Measurements from ENCODE around the gene IL1A.

The IL1A gene

GRCh38 chr2:112813280-112813966 is 29.1 kb upstream of the IL1A start:
- no peaks in the 10 kb centered on the region for H3K4me1 ChIP-seq (ENCODE audit: insufficient read depth, low read length)
- H3K4me2 ChIP-seq (ENCODE audit: insufficient read depth, low read length): no peak overlapping the region
- H3K36me3 ChIP-seq (ENCODE audit: insufficient read depth, low read length): no peaks in the 10 kb centered on the region
- H3K9ac ChIP-seq (ENCODE audit: low read depth, low read length): no peak overlapping the region
- H4K20me1 ChIP-seq (ENCODE audit: insufficient read depth, low read length): no peaks in the 10 kb centered on the region
- H3K9me3 ChIP-seq (ENCODE audit: insufficient read depth, low read length, severe bottlenecking): no peaks in the 10 kb centered on the region
- TF ChIP-seq CTCF (IDR thresholded peaks at IDR 0.05; ENCODE audit: borderline replicate concordance, extremely low read depth, low read length, poor library complexity, severe bottlenecking) (no peak), EZH2 (IDR thresholded peaks at IDR 0.05; ENCODE audit: borderline replicate concordance, low read depth, low read length, severe bottlenecking) (no peak)
- no peak for ATAC-seq (ENCODE audit: insufficient read depth, low read depth)
- no peak overlapping the region for H2AFZ ChIP-seq (ENCODE audit: low read depth, low read length)
- H3K79me2 ChIP-seq (ENCODE audit: insufficient read depth, low read length): no peaks in the 10 kb centered on the region
- H3K27me3 ChIP-seq (ENCODE audit: insufficient read depth, low read length, poor library complexity): peaks cover 7% of the 10 kb centered on the region
- no peak overlapping the region for H3K27ac ChIP-seq (ENCODE audit: low read length)
- no peak for DNase-seq
- no peak overlapping the region for H3K4me3 ChIP-seq (ENCODE audit: low read depth in 1 of 2, low read length in 2 of 2)

- H3K27me3 ChIP-seq (ENCODE audit: insufficient read depth, low read length, poor library complexity): peaks cover 7% of the 10 kb centered on the region
- DNase-seq (no peak), ATAC-seq (ENCODE audit: insufficient read depth, low read depth) (no peak)
- no peak overlapping the region for H3K27ac ChIP-seq (ENCODE audit: low read length)
- H3K4me3 ChIP-seq (ENCODE audit: low read depth in 1 of 2, low read length in 2 of 2): no peak overlapping the region
- H4K20me1 ChIP-seq (ENCODE audit: insufficient read depth, low read length): no peaks in the 10 kb centered on the region
- no peaks in the 10 kb centered on the region for H3K9me3 ChIP-seq (ENCODE audit: insufficient read depth, low read length, severe bottlenecking)
- H3K79me2 ChIP-seq (ENCODE audit: insufficient read depth, low read length): no peaks in the 10 kb centered on the region
- TF ChIP-seq CTCF (IDR thresholded peaks at IDR 0.05; ENCODE audit: borderline replicate concordance, extremely low read depth, low read length, poor library complexity, severe bottlenecking) (no peak), EZH2 (IDR thresholded peaks at IDR 0.05; ENCODE audit: borderline replicate concordance, low read depth, low read length, severe bottlenecking) (no peak)
- H3K9ac ChIP-seq (ENCODE audit: low read depth, low read length): no peak overlapping the region
- no peaks in the 10 kb centered on the region for H3K4me1 ChIP-seq (ENCODE audit: insufficient read depth, low read length)
- H3K36me3 ChIP-seq (ENCODE audit: insufficient read depth, low read length): no peaks in the 10 kb centered on the region
- H2AFZ ChIP-seq (ENCODE audit: low read depth, low read length): no peak overlapping the region
- H3K4me2 ChIP-seq (ENCODE audit: insufficient read depth, low read length): no peak overlapping the region
Measured at GRCh38 chr2:112812318-112813267, 28.3 kb upstream of the IL1A start.

- peaks cover 7% of the 10 kb centered on the region for H3K27me3 ChIP-seq (ENCODE audit: insufficient read depth, low read length, poor library complexity)
- H3K4me2 ChIP-seq (ENCODE audit: insufficient read depth, low read length): no peak overlapping the region
- no peak overlapping the region for H2AFZ ChIP-seq (ENCODE audit: low read depth, low read length)
Measured at GRCh38 chr2:112811841-112812306, 27.6 kb upstream of the IL1A start.

More at GRCh38 chr2:112811841-112812306, 27.6 kb upstream of the IL1A start:
- no peak overlapping the region for H3K4me3 ChIP-seq (ENCODE audit: low read depth in 1 of 2, low read length in 2 of 2)
- no peaks in the 10 kb centered on the region for H3K9me3 ChIP-seq (ENCODE audit: insufficient read depth, low read length, severe bottlenecking)
- no peaks in the 10 kb centered on the region for H4K20me1 ChIP-seq (ENCODE audit: insufficient read depth, low read length)
- TF ChIP-seq EZH2 (IDR thresholded peaks at IDR 0.05; ENCODE audit: borderline replicate concordance, low read depth, low read length, severe bottlenecking): no peak
- TF ChIP-seq CTCF (IDR thresholded peaks at IDR 0.05; ENCODE audit: borderline replicate concordance, extremely low read depth, low read length, poor library complexity, severe bottlenecking): no peak
- no peak overlapping the region for H3K9ac ChIP-seq (ENCODE audit: low read depth, low read length)
- no peak for ATAC-seq (ENCODE audit: insufficient read depth, low read depth)
- no peaks in the 10 kb centered on the region for H3K4me1 ChIP-seq (ENCODE audit: insufficient read depth, low read length)
- H3K36me3 ChIP-seq (ENCODE audit: insufficient read depth, low read length): no peaks in the 10 kb centered on the region
- no peak overlapping the region for H3K27ac ChIP-seq (ENCODE audit: low read length)
- H3K79me2 ChIP-seq (ENCODE audit: insufficient read depth, low read length): no peaks in the 10 kb centered on the region
- no peak for DNase-seq

Measured in DND-41 (cell line).